ENCODE results near the gene SMIM7.

DNA sequence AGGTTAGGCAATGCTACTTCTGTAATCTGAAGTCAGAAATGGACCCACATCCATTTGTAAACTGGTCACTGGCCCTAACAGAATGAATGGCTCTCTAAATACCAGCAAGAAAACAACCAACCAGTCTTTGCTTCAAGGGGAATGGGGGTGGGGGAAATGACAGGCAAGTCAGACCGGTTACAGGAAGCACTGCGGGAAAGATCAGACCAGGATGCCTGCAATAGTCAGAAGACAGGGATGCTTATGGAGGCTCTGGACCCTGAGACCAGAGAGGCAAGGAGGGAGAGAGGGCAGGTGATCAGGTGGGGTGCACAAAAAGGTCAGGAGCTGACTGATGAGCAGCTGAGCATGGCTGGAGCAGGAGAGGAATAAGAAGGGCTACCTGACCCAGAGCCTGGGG, 45.0 kb downstream of the SMIM7 start:
- TF ChIP-seq POLR2AphosphoS5 (IDR thresholded peaks at IDR 0.05; ENCODE audit: borderline replicate concordance, low read depth, low read length) (no peak), EZH2 (IDR thresholded peaks at IDR 0.05) (no peak)

Measured in SK-N-MC (cell line).